HCT116 (cell line): ENCODE results near the gene CFAP74.

Experiments used
- EZH2 ChIP-seq: fragments of 200-600 bp; sonication (generic); IDR thresholded peaks from 2 replicates; pipeline ENCODE4 v1.6.1; 2017; ENCODE audit warnings: antibody characterized with exemption, mixed run types
- EZH2phosphoT487 ChIP-seq: fragments of 200-600 bp; IDR thresholded peaks from 2 replicates; pipeline ENCODE4 v1.6.1; 2018; ENCODE audit warnings: antibody characterized with exemption, borderline replicate concordance
- POLR2A ChIP-seq: IDR thresholded peaks from 2 replicates; pipeline ENCODE4 v1.7.0; 2011; ENCODE audit warnings: borderline replicate concordance; ENCODE audit not compliant: insufficient read depth, insufficient read length; ENCODE audit errors: extremely low read depth
- POLR2AphosphoS5 ChIP-seq: IDR thresholded peaks from 2 replicates; pipeline ENCODE4 v1.6.1; 2011; ENCODE audit warnings: mild to moderate bottlenecking, low read depth, low read length, moderate library complexity
- SIN3A ChIP-seq: IDR thresholded peaks from 2 replicates; pipeline ENCODE4 v1.6.1; 2012; ENCODE audit warnings: low read depth
- SP1 ChIP-seq: IDR thresholded peaks from 2 replicates; pipeline ENCODE4 v1.6.1; 2012; ENCODE audit warnings: low read depth
- SRF ChIP-seq: IDR thresholded peaks from 2 replicates; pipeline ENCODE4 v1.6.1; 2012; ENCODE audit warnings: low read depth
- YY1 ChIP-seq: IDR thresholded peaks from 2 replicates; pipeline ENCODE4 v1.6.1; 2011; ENCODE audit warnings: low read length, low read depth, moderate library complexity, mild to moderate bottlenecking; ENCODE audit not compliant: insufficient replicate concordance; ENCODE audit errors: extremely low read depth
- ZFX ChIP-seq: fragments of 450-650 bp; IDR thresholded peaks from 2 replicates; pipeline ENCODE4 v1.6.1; 2017
- ZNF274 ChIP-seq: fragments of 200-500 bp; sonication (Bioruptor generic); IDR thresholded peaks from 2 replicates; pipeline ENCODE4 v1.6.1; 2014; ENCODE audit warnings: mild to moderate bottlenecking, low read depth, low read length, inconsistent platforms
- TF ChIP-seq, protein P1 (sequence below), 3 experiments: fragments of 200-600 bp in 1 of 3; sonication (generic) in 1 of 3; IDR thresholded peaks in 2 of 3; conservative IDR thresholded peaks in 1 of 3; 2 replicates each; pipeline ENCODE4 v1.5.1; 2012 to 2017; ENCODE audit warnings: low read depth in 2 of 3, low read length in 2 of 3, antibody characterized with exemption in 1 of 3, borderline replicate concordance in 1 of 3, control low read depth in 1 of 3, mild to moderate bottlenecking in 1 of 3, mixed read lengths in 1 of 3, mixed run types in 1 of 3, moderate library complexity in 1 of 3; ENCODE audit not compliant: insufficient read depth in 1 of 3
- TF ChIP-seq, protein P2 (sequence below): IDR thresholded peaks from 2 replicates; pipeline ENCODE4 v1.6.1; 2012; ENCODE audit warnings: low read depth
- TF ChIP-seq, protein P3 (sequence below): IDR thresholded peaks from 2 replicates; pipeline ENCODE4 v1.6.1; 2012

DNA sequence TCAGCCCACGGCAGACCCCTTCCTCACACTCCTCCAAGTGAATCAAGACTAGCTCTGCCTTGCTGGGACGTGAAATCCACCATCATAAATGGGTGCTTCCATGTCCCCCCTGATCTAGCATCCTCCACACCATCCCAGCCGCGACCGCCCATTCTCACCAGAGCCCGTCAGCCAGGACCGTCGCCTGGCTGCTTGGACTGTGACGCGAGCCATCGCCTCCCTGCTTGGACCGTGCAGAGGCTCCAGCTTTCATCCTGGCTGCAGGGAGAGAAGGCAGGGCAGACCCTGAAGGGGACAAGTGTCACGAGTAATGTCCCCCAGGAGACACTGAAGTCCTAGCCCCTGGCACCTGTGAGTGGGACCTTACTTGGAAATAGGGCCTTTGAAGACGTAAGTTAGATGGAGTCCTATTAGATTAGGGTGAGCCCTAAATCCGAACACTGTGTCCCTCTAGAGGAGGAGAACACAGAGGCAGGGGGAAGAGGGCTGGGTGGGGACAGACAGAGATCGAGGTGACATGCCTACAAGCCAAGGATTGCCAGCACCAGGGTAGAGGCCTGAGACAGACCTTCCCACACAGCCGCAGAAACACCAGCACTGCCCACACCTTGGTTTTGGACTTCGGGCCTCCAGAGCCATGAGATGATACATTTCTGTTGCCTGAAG lies 33.9 kb upstream of the CFAP74 start:
- TF ChIP-seq, protein P1, sequence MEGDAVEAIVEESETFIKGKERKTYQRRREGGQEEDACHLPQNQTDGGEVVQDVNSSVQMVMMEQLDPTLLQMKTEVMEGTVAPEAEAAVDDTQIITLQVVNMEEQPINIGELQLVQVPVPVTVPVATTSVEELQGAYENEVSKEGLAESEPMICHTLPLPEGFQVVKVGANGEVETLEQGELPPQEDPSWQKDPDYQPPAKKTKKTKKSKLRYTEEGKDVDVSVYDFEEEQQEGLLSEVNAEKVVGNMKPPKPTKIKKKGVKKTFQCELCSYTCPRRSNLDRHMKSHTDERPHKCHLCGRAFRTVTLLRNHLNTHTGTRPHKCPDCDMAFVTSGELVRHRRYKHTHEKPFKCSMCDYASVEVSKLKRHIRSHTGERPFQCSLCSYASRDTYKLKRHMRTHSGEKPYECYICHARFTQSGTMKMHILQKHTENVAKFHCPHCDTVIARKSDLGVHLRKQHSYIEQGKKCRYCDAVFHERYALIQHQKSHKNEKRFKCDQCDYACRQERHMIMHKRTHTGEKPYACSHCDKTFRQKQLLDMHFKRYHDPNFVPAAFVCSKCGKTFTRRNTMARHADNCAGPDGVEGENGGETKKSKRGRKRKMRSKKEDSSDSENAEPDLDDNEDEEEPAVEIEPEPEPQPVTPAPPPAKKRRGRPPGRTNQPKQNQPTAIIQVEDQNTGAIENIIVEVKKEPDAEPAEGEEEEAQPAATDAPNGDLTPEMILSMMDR (IDR thresholded peaks at IDR 0.05 in 2 of 3, conservative IDR thresholded peaks at IDR 0.05 in 1 of 3; ENCODE audit: borderline replicate concordance in 1 of 3, insufficient read depth in 1 of 3, low read depth in 2 of 3, low read length in 2 of 3): peak in 1 of 3 experiments; percentile 10; a peak in 1 of 6 replicates
- TF ChIP-seq EZH2 (no peak), POLR2AphosphoS5 (no peak), POLR2A (no peak), SIN3A (no peak), EZH2phosphoT487 (no peak), SP1 (no peak), SRF (no peak), ZNF274 (no peak), YY1 (no peak), ZFX (no peak)
- TF ChIP-seq, protein P2, sequence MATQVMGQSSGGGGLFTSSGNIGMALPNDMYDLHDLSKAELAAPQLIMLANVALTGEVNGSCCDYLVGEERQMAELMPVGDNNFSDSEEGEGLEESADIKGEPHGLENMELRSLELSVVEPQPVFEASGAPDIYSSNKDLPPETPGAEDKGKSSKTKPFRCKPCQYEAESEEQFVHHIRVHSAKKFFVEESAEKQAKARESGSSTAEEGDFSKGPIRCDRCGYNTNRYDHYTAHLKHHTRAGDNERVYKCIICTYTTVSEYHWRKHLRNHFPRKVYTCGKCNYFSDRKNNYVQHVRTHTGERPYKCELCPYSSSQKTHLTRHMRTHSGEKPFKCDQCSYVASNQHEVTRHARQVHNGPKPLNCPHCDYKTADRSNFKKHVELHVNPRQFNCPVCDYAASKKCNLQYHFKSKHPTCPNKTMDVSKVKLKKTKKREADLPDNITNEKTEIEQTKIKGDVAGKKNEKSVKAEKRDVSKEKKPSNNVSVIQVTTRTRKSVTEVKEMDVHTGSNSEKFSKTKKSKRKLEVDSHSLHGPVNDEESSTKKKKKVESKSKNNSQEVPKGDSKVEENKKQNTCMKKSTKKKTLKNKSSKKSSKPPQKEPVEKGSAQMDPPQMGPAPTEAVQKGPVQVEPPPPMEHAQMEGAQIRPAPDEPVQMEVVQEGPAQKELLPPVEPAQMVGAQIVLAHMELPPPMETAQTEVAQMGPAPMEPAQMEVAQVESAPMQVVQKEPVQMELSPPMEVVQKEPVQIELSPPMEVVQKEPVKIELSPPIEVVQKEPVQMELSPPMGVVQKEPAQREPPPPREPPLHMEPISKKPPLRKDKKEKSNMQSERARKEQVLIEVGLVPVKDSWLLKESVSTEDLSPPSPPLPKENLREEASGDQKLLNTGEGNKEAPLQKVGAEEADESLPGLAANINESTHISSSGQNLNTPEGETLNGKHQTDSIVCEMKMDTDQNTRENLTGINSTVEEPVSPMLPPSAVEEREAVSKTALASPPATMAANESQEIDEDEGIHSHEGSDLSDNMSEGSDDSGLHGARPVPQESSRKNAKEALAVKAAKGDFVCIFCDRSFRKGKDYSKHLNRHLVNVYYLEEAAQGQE: no peak
- TF ChIP-seq, protein P3, sequence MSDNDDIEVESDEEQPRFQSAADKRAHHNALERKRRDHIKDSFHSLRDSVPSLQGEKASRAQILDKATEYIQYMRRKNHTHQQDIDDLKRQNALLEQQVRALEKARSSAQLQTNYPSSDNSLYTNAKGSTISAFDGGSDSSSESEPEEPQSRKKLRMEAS: no peak
